ENCODE measurements around the gene MORN1. TPM values are rescaled to one million over a fixed set of nuclear protein-coding genes. Genes with fewer than 3 reads are reported as not detected.

MORN1 gene
- total RNA-seq, 2 experiments from 2014 or later = 5.9 to 6.6 TPM

DNA sequence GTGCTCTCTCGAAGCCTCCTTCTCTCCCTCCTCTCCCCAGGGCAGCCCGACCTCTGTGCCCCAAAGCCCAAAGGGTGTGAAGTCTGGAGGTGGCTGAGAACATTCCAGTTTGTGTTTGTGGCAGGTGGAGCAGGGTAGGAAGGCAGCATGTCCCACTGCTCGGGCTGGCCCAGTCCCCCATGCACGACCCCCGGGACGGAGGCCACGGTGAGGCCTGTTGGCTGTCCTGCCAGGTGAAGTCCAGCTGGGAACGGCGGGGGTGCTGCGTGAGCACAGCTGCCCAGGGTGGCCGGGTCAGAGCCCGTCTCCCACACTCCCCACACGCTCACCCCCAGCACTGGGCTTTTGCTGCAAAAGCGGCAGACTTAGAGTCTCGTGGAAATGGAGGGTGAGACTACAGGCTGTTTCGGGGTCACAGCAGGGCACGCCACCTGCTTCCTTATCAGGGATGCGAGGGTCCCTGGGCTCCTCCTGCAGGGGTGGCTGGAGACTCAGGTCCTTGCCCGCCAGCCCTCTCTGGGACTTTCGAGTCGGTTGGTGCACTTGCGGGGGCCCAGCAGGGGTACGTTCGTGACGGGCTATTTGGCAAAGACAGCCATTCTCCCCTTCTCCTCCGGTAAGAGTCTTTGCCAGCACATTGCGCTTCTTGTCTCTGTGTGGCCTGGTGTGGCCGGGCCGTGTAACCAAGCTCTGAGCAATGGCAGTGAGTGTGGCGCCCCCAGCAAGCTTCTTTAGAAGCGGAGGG is 40.3 kb downstream of the MORN1 start:
- no peak overlapping the region for H3K27ac Mint-ChIP-seq
- DNase-seq (no peak), ATAC-seq (no peak)
- POLR2A ChIA-PET = no interaction called here
- no peaks in the 10 kb centered on the region for H3K9me3 Mint-ChIP-seq
- no peak overlapping the region for H3K4me3 Mint-ChIP-seq
- no peaks in the 10 kb centered on the region for H3K36me3 Mint-ChIP-seq (ENCODE audit: low read depth)
- H3K27me3 Mint-ChIP-seq = no peaks in the 10 kb centered on the region
- TF ChIP-seq, protein P1, sequence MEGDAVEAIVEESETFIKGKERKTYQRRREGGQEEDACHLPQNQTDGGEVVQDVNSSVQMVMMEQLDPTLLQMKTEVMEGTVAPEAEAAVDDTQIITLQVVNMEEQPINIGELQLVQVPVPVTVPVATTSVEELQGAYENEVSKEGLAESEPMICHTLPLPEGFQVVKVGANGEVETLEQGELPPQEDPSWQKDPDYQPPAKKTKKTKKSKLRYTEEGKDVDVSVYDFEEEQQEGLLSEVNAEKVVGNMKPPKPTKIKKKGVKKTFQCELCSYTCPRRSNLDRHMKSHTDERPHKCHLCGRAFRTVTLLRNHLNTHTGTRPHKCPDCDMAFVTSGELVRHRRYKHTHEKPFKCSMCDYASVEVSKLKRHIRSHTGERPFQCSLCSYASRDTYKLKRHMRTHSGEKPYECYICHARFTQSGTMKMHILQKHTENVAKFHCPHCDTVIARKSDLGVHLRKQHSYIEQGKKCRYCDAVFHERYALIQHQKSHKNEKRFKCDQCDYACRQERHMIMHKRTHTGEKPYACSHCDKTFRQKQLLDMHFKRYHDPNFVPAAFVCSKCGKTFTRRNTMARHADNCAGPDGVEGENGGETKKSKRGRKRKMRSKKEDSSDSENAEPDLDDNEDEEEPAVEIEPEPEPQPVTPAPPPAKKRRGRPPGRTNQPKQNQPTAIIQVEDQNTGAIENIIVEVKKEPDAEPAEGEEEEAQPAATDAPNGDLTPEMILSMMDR (IDR thresholded peaks at IDR 0.05) = no peak
- CTCF ChIA-PET = no interaction called here
- intact Hi-C loops (cut with micrococcal nuclease) = no loop called here
- no peaks in the 10 kb centered on the region for H3K4me1 Mint-ChIP-seq (ENCODE audit: low read depth)

DNA sequence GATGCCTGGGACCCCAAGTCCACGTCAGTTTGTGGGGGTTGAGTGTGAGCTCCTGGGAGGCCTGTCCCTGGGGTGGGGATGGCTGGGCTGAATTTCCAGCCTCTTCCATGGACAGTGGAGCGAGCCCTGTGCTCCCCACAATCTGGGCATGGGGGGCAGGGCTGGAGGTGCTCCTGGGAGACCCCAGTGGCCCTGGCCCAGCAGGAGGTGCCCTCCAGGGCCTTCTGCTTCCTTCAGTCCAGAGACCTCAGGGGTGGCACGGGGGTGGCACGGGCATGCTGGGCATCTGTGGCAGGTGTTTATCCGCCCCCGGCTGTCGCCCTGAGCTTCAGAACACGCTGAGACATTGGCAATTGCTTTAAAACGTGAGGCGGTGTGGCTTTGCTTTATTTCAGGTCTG is 40.9 kb downstream of the MORN1 start:
- intact Hi-C loops (cut with micrococcal nuclease) = no loop called here
- Mint-ChIP-seq H3K27ac (no peak overlapping the region), H3K4me1 (ENCODE audit: low read depth) (no peaks in the 10 kb centered on the region), H3K4me3 (no peak overlapping the region), H3K36me3 (ENCODE audit: low read depth) (no peaks in the 10 kb centered on the region), H3K27me3 (no peaks in the 10 kb centered on the region), H3K9me3 (no peaks in the 10 kb centered on the region)
- ChIA-PET POLR2A (no interaction called here), CTCF (no interaction called here)
- DNase-seq = no peak
- ATAC-seq = no peak
- TF ChIP-seq, protein P1 (IDR thresholded peaks at IDR 0.05) = no peak

DNA sequence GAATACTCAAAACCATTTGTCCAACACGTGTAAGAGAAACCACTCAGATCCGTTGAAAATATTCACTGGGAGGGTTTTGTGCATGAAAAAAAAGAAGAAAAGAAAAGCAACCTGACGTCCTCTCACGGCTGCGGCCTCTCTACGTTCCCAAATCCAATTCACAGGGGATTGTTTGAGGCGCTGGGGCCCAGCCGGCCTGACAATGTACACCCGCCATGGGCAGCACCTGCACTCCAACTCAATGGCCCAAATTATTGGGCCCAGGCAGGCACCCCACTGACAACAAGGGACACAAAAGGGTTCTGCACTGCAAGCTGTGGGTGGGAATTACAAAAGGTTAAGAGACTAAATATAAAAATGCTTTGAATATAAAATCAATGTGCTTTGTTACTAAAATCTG is 41.5 kb downstream of the MORN1 start:
- H3K36me3 Mint-ChIP-seq (ENCODE audit: low read depth) = no peaks in the 10 kb centered on the region
- no peak for DNase-seq
- no peaks in the 10 kb centered on the region for H3K27me3 Mint-ChIP-seq
- H3K4me1 Mint-ChIP-seq (ENCODE audit: low read depth) = no peaks in the 10 kb centered on the region
- no peak overlapping the region for H3K4me3 Mint-ChIP-seq
- TF ChIP-seq, protein P1 (IDR thresholded peaks at IDR 0.05) = no peak
- ChIA-PET POLR2A (no interaction called here), CTCF (no interaction called here)
- H3K9me3 Mint-ChIP-seq = no peaks in the 10 kb centered on the region
- intact Hi-C loops (cut with micrococcal nuclease) = no loop called here
- ATAC-seq = no peak
- H3K27ac Mint-ChIP-seq = no peak overlapping the region

- CTCF ChIA-PET = no interaction called here
- DNase-seq = no peak
- no peak for ATAC-seq
- Mint-ChIP-seq H3K4me3 (no peak overlapping the region), H3K27me3 (no peaks in the 10 kb centered on the region), H3K36me3 (ENCODE audit: low read depth) (no peaks in the 10 kb centered on the region), H3K27ac (no peak overlapping the region), H3K9me3 (no peaks in the 10 kb centered on the region), H3K4me1 (ENCODE audit: low read depth) (no peaks in the 10 kb centered on the region)
- intact Hi-C loops (cut with micrococcal nuclease) = no loop called here
- TF ChIP-seq, protein P1 (IDR thresholded peaks at IDR 0.05) = no peak
- POLR2A ChIA-PET = no interaction called here
Measured at GRCh38 chr1:2348346-2349325, 42.7 kb downstream of the MORN1 start.

GRCh38 chr1:2347896-2348295 is 43.5 kb downstream of the MORN1 start:
- H3K9me3 Mint-ChIP-seq = no peaks in the 10 kb centered on the region
- no peaks in the 10 kb centered on the region for H3K27me3 Mint-ChIP-seq
- DNase-seq = no peak
- no peaks in the 10 kb centered on the region for H3K36me3 Mint-ChIP-seq (ENCODE audit: low read depth)
- intact Hi-C loops (cut with micrococcal nuclease) = no loop called here
- H3K4me1 Mint-ChIP-seq (ENCODE audit: low read depth) = no peaks in the 10 kb centered on the region
- ChIA-PET CTCF (no interaction called here), POLR2A (no interaction called here)
- no peak overlapping the region for H3K27ac Mint-ChIP-seq
- no peak overlapping the region for H3K4me3 Mint-ChIP-seq
- TF ChIP-seq, protein P1 (IDR thresholded peaks at IDR 0.05) = no peak
- no peak for ATAC-seq

Data from activated CD8-positive, alpha-beta T cell treated with anti-CD3 and anti-CD28 coated beads for 36 hours (primary cell).